GM18868 (cell line): ENCODE measurements around the gene SSTR4.
A peak's percentile ranks its signal among the peaks of the same experiment; 100 is the strongest.

Experiments
- ATAC-seq: cut with Tn5 transposase; IDR thresholded peaks from one replicate; pipeline ENCODE4 v1.9.1; 2021; ENCODE audit warnings: mild to moderate bottlenecking, moderate library complexity; ENCODE audit not compliant: unreplicated experiment

SSTR4 gene

DNA sequence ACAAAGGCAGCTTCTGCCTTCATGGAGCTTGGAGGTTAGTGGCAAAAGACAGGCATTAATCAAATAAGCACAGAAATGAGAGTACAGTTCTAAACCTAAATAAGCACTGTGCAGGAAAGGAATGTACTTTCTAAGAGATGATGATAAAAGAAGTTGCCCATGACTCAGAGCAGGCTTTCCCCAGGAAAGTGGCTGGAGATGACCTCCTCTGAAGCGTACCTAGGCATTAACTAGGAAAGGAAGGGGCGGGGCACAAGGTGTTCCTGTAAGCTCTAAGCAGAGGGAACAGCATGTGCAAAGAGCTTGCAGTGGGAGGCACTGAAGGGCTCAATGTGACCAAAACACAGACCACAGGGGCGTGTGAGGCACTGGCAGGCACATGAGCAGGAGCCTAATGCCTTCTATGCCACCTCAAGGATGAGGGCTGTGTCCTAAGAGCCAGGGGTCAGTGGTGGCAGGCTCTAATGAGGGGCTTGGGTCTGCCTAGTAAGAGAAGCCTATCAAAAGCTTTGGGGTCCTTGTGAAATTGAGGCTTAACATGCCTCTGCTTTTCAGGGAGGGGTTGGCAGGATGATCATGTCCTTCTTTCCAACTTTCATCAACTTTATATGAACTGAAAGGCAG is 4.9 kb downstream of the SSTR4 start:
- ATAC-seq = no peak

- ATAC-seq = no peak
Observed at GRCh38 chr20:23042270-23042669, 7.2 kb downstream of the SSTR4 start.

DNA sequence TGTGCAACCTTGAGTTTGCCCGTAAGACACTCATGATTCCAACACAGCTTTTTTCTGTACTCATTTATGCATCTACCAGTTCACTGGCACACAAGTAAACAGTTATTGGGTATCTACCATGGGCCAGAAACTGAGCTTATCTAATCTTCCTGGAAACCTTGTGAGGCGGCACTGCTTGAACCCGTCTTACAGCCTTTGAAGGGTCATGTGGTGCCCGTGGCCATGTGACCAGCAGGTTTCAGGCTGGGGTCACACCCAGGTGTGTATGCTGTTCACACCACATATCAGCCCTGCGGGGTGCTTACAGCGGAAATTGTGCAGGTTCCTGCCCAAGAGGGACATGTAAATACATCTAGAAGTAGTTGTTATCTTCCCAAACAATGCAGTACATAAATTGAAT is 8.3 kb downstream of the SSTR4 start:
- no peak for ATAC-seq

DNA sequence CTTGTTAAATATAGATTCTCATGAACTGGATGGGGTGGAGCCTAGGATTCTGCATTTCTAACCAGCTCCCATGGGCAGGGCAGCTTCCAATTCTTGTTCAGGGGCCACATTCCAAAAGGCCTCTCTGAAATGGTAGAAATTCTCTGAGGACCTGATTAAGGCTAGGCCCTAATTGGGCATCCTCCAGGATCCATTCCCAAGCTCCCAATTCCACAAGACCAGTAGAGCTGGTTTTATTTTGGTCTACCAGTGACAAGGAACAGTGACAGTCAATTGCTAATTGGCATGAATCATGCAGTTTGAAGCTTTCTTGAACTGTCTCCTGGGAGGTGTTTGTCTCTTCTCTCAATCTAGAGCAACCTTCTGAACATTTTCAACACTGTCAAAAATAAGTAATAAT is 11.3 kb downstream of the SSTR4 start:
- no peak for ATAC-seq

DNA sequence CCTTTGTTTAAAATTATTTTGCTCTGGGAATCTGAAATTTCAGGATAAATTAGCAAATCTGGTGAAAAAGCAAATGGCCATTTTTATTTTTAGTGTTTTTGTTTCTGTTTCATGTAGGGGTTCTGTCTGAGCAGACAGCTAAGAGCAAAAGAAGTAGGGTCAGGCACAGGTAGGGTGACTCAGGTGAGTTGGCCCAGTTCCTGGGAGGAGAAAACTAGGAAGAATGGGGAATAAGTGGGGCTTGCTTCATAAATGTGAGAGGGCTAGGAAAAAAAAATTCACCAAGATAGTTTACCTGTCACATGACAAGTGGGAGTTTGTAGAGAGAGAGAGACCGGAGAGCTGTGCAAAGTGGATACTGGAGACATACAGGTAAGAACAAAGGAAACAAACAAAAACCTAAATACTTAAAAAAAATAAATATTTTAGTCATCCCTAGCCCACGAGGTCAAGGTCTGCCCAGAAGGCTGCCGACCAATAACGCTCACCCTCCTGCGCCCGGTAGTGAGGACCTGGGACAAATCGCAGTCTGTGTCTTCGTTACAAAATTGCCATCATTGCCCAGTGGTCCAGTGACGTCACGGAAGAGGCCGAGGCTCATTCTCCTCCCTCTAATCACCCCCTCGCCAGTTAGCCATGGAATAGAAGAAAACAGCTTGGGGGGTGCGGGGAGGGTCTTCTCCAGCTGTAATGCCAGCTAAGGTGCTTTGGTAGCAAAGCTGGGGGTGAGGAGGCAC is 12.1 kb downstream of the SSTR4 start:
- no peak for ATAC-seq

DNA sequence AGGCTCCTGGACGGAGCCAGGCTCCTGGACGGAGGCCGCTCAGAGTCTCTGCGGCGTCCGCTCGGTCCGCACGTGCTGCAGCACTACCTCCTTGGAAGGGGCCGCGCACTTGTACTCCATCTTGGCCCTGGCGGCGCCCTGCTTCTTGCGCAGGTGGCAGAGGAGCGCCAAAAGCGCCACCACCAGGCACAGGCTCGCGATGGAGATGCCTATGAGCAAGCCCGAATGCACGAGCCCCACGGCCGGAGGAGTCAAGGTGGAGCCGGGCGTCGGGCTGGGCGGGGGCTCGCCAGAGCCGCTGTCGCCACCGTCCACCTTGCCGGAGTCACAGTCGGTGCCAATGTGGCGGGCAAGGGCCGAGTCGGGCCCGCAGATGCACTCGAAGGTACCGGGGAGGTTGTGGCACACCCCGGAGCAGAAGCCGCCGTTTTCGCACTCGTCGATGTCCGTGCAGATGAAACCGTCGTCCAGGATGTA is 12.7 kb downstream of the SSTR4 start:
- ATAC-seq = no peak

- peak; percentile 39 for ATAC-seq
Observed at GRCh38 chr20:23048283-23049200, 13.4 kb downstream of the SSTR4 start.

DNA sequence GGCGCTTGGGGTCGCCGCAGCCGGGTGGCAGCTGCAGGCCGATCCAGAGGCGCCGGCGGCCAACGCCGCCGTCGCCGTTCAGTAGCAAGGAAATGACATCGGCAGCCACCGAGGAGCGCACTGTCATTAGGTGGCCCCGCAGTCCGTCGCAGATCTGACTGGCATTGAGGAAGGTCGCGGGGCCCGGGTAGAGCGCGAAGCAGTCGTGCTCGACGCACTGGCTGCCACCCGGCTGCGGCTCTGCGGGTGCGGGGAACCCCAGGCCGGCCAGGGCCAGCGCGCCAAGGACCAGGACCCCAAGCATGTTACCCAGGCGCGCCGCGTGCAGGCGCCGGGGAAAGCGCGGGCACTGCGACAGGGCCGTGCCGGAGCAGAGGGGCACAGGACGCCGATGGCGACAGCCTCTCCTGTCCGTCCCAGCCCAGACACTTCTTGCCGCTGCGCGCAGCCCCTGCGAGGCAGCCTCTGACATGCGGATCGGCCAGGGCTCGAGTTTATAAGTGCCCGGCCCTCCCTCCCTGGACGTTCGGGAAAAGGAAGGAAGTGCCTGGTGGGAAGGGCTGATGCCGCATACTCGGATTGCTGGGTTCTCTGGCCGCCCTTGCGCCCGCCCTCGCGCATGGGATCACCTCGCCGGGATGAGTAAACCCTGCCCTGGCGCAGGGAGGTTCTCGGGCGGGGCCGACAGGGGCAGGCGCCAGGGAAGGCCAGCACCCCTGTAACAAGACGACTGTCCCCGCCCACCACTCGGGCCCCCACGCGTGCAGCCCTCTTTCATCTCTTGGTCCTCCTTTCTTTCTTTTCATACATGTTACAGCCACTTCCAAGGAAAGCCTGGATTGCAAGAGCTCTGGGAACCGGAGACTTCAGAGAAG is 14.3 kb downstream of the SSTR4 start, which contains the start of gene THBD:
Gene THBD, minus strand, starts transcription at position 472 of the 875 bp plus-strand sequence. Its CDS starts 168 bp downstream, at position 304.
- peak; percentile 25 for ATAC-seq

- no peak for ATAC-seq
Observed at GRCh38 chr20:23050076-23050838, 15.1 kb downstream of the SSTR4 start.

GRCh38 chr20:23050847-23051627 is 15.9 kb downstream of the SSTR4 start:
- ATAC-seq = no peak

- no peak for ATAC-seq
Observed at GRCh38 chr20:23052904-23053303, 17.8 kb downstream of the SSTR4 start.

DNA sequence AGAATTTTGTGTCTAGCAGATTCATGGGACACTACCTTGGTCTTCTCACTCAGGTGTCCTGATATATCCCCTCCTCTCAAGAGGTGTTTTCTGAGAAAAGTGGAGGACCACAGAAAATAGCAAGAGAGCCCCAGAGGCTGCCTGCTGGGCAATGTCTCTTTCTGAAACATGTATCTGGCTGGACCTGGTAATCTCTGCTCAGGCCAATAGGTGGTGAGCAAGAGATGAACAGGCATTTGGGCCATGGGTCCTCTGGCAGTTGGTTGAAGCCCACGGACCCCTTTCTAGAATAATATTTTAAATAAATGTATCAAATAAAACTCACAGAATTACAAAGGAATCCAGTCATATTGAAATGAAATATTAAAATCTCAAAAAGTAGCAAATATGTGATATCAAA is 23.1 kb downstream of the SSTR4 start:
- ATAC-seq = no peak

DNA sequence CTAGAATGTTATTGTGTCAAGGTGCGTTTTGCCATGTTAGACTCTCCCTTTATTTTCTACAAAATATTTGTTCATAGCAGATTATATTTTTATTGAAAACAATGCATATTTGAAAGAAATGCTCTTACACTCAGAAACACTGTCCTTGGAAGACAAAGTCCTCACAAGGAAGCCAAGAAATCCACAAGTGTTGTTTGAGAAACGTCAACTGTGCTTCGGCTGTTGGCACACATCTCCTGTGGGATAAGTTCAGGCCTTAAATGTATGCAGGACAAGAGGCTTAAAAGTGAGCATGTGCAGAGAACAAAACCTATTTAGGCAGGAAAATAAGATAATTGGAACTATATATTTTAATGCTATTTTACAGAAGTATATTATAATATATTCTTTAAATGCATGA is 23.9 kb downstream of the SSTR4 start:
- no peak for ATAC-seq

- ATAC-seq = no peak
Observed at GRCh38 chr20:23059846-23060245, 24.7 kb downstream of the SSTR4 start.

DNA sequence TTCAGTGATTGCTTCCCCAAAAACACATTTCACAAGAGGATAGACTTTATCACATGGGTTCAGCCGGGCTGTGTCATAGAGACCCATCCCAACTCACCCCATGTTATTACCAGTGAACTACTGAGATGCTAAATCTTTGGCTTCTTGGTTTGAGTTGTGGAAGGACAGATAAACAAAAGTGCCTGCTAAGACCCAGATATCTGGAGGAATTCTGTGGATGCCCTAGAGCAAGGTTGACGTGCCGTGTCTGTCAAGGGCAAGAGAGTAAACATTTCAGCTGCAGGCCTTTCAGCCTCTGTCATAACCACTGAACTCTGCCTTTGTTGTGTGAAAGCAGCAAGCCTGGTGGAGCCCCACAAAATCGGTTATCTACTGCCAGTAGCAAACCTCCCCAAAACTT is 25.5 kb downstream of the SSTR4 start:
- no peak for ATAC-seq

GRCh38 chr20:23061262-23061661 is 26.1 kb downstream of the SSTR4 start:
- no peak for ATAC-seq

DNA sequence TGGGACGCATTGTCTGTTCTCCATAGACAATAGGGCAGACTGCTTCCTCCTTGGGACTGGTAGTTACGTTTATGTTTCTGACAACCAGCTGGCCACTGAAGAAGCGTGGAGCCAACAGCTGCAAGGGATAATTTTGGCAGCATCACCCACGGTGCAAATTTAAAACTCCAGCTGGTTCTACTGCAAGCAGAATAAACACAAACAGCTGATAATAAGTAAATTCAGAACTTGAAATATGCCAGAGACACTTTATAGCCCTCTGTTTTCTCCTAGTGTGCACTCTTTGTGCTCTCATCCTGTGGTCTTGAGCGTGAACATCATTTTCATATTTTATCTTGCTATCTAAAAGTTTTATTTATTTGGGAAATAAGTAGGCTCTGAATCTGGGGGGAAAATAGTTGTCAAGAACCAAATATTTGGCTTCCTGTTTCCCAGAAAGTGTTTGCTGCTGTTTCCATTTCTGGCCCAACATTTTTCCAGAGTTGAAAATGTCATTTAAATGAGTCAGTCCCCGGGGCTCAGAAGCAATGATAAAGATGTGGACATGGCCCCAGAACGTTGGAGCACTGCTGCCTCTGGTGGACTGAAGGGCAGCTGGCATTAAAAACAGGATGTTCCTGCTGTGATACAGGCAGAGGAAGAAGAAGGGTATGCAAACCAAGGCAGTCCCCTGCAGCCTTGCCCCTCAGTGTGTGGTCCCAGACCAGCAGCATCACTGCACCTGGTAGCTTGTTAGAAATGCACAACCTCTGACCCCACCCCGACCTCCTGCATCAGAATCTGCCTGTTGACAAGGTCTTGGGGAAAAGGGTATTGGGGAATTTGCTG is 26.8 kb downstream of the SSTR4 start:
- ATAC-seq = no peak

DNA sequence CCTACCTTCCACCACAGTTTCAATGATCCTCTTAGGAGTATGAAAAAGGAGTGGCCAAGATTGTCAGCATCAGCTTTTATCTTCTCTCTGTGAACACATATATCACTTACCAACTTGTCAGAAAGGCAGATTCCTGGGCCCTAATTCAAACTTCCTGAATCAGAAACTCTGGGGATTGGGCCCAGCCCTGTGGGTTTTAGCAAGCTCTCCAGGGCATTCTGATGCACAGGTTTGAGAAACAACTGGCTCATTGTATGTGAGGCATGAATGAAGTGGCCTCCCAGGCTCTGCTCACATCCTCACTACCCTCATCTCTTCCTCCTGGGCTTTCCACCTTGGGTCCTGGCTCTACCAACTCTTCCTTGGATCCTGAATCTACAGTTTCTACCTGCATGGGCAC is 27.5 kb downstream of the SSTR4 start:
- no peak for ATAC-seq
